Measurements from ENCODE around the gene SHC4. TPM values are rescaled to one million over a fixed set of nuclear protein-coding genes. Genes with fewer than 3 reads are reported as not detected.

The SHC4 gene
- total RNA-seq, 1 experiment from 2014 or later: 0.63 TPM

DNA sequence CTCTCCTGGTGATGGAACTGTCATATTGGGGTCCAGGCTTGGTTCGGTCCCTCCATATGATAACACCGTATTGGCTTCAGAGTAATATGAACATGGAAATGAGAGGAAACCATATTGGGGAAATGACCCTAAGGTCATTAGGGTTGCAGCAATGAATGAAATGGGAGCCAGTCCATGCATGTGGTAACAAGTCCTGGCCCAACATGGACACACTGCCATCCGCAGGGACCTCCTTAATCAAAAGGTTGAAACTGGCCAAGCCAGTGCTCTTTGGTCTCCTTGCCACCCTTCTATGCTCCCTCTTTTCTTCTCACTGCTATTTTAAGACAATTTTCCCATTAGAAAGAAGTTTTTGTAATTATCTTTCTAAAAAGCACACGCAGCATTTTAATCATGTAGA is 8.3 kb downstream of the SHC4 start:
- ATAC-seq: no peak
- Mint-ChIP-seq H3K4me3 (no peak overlapping the region), H3K27me3 (ENCODE audit: low read depth) (0 out of 2 replicates have a peak, but pooled peaks cover 3% of the 10 kb centered on the region), H3K36me3 (no peaks in the 10 kb centered on the region), H3K27ac (no peak overlapping the region), H3K4me1 (peaks cover 13% of the 10 kb centered on the region), H3K9me3 (peaks cover 7% of the 10 kb centered on the region)
- DNase-seq (ENCODE audit: low spot score): no peak
- ChIA-PET POLR2A (no interaction called here), CTCF (interaction anchor here (0.9 to 1.8 kb wide), 2 partner anchors 9 to 77 kb away, joined by 3 read pairs; partner anchors contain the start of gene EID1)
- TF ChIP-seq MAX (CRISPR knock-in tag; IDR thresholded peaks at IDR 0.05): no peak
- TF ChIP-seq MXD4 (CRISPR knock-in tag; IDR thresholded peaks at IDR 0.05; ENCODE audit: borderline replicate concordance): no peak
- TF ChIP-seq ZNF317 (CRISPR knock-in tag; IDR thresholded peaks at IDR 0.05; ENCODE audit: borderline replicate concordance, low read depth): no peak

GRCh38 chr15:48954538-48954937 is 9.2 kb downstream of the SHC4 start:
- Mint-ChIP-seq H3K27me3 (ENCODE audit: low read depth) (no peaks in the 10 kb centered on the region), H3K36me3 (no peaks in the 10 kb centered on the region), H3K4me3 (no peak overlapping the region), H3K9me3 (peaks cover 7% of the 10 kb centered on the region), H3K27ac (0 out of 2 replicates have a peak overlapping the region, but pooled peaks have one; percentile 82), H3K4me1 (peaks cover 13% of the 10 kb centered on the region)
- ATAC-seq (peak; percentile 94), DNase-seq (ENCODE audit: low spot score) (peak; percentile 49)
- ChIA-PET POLR2A (interaction anchor here (1.5 kb wide), 2 partner anchors 9 to 77 kb away, joined by 4 to 6 read pairs; partner anchors contain the start of genes EID1 and SHC4), CTCF (interaction anchor here (0.9 to 2.2 kb wide), 10 partner anchors 8 to 144 kb away, joined by 3 to 24 read pairs (median 4); partner anchors contain the start of genes CEP152, EID1 and SHC4)
- no peak for TF ChIP-seq ATF2 (CRISPR knock-in tag; IDR thresholded peaks at IDR 0.05; ENCODE audit: borderline replicate concordance, low read depth)
- no peak for TF ChIP-seq GTF2I (CRISPR knock-in tag; conservative IDR thresholded peaks at IDR 0.05)
- no peak for TF ChIP-seq ZBTB21 (CRISPR knock-in tag; IDR thresholded peaks at IDR 0.05; ENCODE audit: borderline replicate concordance)
- no peak for TF ChIP-seq JAZF1 (CRISPR knock-in tag; IDR thresholded peaks at IDR 0.05)
- TF ChIP-seq, protein P1, sequence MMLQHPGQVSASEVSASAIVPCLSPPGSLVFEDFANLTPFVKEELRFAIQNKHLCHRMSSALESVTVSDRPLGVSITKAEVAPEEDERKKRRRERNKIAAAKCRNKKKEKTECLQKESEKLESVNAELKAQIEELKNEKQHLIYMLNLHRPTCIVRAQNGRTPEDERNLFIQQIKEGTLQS (CRISPR knock-in tag; conservative IDR thresholded peaks at IDR 0.05): no peak
- TF ChIP-seq USF2 (CRISPR knock-in tag; IDR thresholded peaks at IDR 0.05): no peak
- TF ChIP-seq, protein P2, sequence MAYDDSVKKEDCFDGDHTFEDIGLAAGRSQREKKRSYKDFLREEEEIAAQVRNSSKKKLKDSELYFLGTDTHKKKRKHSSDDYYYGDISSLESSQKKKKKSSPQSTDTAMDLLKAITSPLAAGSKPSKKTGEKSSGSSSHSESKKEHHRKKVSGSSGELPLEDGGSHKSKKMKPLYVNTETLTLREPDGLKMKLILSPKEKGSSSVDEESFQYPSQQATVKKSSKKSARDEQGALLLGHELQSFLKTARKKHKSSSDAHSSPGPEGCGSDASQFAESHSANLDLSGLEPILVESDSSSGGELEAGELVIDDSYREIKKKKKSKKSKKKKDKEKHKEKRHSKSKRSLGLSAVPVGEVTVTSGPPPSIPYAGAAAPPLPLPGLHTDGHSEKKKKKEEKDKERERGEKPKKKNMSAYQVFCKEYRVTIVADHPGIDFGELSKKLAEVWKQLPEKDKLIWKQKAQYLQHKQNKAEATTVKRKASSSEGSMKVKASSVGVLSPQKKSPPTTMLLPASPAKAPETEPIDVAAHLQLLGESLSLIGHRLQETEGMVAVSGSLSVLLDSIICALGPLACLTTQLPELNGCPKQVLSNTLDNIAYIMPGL (CRISPR knock-in tag; IDR thresholded peaks at IDR 0.05): no peak
- no peak for TF ChIP-seq ZBTB43 (CRISPR knock-in tag; IDR thresholded peaks at IDR 0.05)
- TF ChIP-seq ZNF396 (CRISPR knock-in tag; IDR thresholded peaks at IDR 0.05; ENCODE audit: borderline replicate concordance): no peak
- TF ChIP-seq ZNF671 (CRISPR knock-in tag; IDR thresholded peaks at IDR 0.05): no peak
- no peak for TF ChIP-seq ZNF423 (CRISPR knock-in tag; IDR thresholded peaks at IDR 0.05)
- TF ChIP-seq IRF1 (CRISPR knock-in tag; IDR thresholded peaks at IDR 0.05): no peak
- no peak for TF ChIP-seq MAX (CRISPR knock-in tag; IDR thresholded peaks at IDR 0.05)
- TF ChIP-seq TCF7 (CRISPR knock-in tag; IDR thresholded peaks at IDR 0.05; ENCODE audit: low read depth): no peak
- TF ChIP-seq ELF4 (CRISPR knock-in tag; IDR thresholded peaks at IDR 0.05; ENCODE audit: low read depth): no peak
- TF ChIP-seq ZNF219 (CRISPR knock-in tag; IDR thresholded peaks at IDR 0.05; ENCODE audit: borderline replicate concordance): no peak
- no peak for TF ChIP-seq ESRRA (CRISPR knock-in tag; IDR thresholded peaks at IDR 0.05; ENCODE audit: borderline replicate concordance)
